GM18909 (cell line): ENCODE results near the gene ITPR1.

Experiments
- ATAC-seq: cut with Tn5 transposase; IDR thresholded peaks from one replicate; pipeline ENCODE4 v1.9.1; 2021; ENCODE audit warnings: mild to moderate bottlenecking; ENCODE audit not compliant: unreplicated experiment, poor library complexity

ITPR1 gene

GRCh38 chr3:4476496-4476895, 16.7 kb upstream of the ITPR1 start:
- ATAC-seq, result no peak

DNA sequence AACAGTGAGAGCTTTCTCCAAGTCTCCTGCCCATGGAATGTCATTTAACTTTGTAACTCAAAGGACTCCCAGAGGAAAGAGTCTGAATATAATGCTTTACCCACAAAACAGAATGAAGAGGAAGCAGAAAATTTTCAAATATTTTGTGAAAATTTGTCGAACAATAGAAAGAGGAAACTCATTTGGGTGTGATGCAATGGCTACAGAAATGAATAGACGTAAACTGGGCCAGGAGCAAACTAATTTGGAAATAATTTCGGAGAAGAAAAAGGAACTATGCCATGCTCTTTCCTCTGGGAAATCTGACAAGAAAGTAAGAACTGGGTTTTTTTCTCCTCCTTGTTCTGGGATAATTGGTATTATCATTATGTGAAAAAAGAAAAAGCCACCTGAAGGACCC, 14.9 kb upstream of the ITPR1 start:
- no peak for ATAC-seq

GRCh38 chr3:4491855-4492207, 1.3 kb upstream of the ITPR1 start:
- no peak for ATAC-seq

DNA sequence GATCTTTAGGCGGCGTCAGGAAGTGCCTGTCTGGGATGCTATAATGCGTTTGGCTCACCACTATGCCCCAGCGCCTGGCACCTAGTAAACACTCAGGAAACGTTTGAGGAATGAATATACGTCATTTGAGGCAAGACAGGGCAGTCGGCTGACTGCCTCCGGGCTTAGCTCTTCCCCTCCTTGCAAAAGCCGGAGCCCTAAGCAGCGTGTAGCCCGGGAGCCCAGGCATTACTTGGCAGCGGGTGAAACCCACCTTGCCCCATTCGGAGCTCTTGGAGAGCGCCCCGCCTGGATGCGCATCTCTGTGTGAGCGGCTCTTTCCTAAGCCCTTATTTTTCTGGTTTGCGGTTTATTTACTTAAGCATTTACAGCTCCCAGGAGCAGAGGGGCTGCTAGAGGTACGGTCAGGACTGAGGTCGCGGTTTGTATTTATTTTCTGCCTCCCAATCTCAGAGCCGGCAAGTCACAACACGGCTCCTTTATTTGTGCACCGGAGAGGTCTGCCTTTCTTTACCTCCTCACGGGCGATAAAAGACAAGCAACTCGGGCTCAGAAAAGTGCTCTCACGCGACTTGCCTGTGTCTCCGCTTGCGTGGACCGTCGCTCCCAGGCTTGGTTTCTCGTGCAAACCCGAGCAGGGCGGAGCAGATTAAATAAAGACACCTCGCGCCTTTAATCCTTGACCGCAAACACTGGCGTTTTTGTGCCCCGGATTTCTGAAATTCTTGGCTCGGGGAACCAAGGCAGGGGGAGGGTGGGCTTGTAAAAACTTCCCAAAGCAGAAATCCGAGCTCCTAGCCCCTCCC, 737 bp upstream of the ITPR1 start:
- no peak for ATAC-seq

GRCh38 chr3:4493941-4494894, 1.1 kb downstream of the ITPR1 start:
- no peak for ATAC-seq

GRCh38 chr3:4494895-4495264, 1.7 kb downstream of the ITPR1 start:
- ATAC-seq, result no peak

DNA sequence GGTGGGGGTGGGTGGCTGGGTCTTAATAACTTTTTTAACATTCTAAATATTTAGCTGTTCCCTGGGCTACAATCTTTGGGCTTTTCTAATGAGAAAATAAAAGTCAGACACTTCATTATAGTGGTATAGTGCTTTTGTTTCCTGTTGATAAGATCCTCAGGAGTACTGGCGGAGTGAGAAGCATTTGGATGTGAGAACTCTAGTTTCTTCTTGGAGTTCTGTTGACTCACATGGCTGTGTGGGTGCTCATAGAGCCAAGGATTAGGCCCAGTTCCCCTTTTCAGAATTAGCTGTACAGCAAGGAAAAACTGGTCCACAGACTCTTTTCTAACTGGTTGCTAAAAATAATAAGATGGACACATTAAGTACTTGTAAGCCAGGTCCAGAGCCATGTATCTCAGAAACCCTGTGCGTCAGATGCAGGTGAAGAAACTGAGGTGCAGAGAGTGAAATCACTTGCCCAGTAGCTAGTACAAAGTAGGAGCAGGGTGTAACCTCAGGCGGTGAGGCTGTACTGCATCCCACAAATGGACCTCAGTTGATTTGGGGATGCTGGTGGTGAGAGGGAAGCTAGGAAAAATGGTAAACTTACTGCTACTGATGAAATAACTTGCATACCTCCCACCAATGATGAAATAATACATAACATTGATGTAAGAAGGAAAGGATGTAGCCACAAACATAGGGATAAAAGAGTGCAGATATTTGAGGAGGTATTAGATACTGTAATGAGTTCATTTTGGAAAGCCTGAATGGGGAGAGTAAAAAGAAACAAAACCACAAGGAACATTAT, 2.3 kb downstream of the ITPR1 start:
- no peak for ATAC-seq

- no peak for ATAC-seq
Measured at GRCh38 chr3:4496087-4496452, 2.9 kb downstream of the ITPR1 start.

- ATAC-seq, result no peak
Measured at GRCh38 chr3:4497005-4497692, 4.0 kb downstream of the ITPR1 start.

GRCh38 chr3:4497843-4498324, 4.7 kb downstream of the ITPR1 start:
- ATAC-seq, result no peak

DNA sequence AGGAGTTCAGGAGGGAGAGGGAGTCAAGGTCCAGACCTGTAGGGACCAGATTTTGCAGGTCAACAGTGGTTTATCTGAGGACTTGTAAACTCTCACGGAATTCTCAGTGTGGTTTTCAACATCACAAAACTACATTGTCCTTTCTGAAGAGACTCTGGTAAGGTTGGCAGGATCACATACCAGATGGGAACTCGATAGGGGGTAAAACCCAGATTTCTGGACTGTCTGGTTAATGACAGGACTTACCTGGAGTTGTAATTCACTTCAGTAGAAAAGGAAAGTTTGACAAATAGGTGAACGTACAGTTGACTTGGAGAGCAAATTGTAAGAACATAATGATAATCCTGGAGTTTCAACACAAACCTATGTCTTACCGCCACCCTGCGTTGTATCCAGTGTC, 5.3 kb downstream of the ITPR1 start:
- no peak for ATAC-seq

DNA sequence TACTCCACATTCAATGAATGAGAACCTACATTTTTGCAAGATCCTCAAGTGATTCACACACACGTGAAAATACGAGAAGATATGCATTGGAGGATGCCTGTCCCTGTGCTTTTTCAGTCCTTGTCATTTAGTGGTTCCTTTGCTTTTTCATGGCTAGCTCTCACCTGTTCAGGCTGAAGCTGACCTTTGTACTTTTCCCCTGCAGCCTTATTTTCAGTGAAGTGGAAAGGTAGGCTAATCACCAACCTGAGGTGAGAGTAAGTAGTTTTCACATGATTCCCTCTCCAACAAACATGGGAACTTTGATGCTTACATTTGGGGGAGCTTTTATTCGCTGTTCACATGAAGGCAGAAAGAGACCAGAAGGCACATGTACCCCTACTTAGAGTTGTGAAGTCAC, 8.3 kb downstream of the ITPR1 start:
- no peak for ATAC-seq

DNA sequence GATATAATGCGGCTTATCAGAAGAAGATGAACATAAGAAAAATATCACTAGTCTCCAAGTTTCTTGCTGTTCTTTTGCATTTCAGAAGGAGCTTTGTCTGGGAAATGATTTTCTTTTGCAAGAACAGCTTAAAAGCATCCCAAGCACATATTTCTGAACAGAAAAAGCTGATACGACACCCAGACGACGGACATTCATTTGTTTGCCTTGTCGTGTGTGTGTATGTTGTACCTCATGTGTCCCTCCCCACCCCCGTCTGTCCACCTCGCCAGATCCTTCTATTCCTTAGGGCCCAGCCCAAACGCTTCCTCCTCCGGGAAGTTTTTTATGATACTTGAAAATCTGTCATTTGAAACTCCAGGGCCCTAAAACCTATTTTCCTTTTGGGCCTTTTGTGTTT, 8.8 kb downstream of the ITPR1 start:
- ATAC-seq, result no peak

GRCh38 chr3:4503050-4503449, 9.9 kb downstream of the ITPR1 start:
- peak; percentile 63 for ATAC-seq

DNA sequence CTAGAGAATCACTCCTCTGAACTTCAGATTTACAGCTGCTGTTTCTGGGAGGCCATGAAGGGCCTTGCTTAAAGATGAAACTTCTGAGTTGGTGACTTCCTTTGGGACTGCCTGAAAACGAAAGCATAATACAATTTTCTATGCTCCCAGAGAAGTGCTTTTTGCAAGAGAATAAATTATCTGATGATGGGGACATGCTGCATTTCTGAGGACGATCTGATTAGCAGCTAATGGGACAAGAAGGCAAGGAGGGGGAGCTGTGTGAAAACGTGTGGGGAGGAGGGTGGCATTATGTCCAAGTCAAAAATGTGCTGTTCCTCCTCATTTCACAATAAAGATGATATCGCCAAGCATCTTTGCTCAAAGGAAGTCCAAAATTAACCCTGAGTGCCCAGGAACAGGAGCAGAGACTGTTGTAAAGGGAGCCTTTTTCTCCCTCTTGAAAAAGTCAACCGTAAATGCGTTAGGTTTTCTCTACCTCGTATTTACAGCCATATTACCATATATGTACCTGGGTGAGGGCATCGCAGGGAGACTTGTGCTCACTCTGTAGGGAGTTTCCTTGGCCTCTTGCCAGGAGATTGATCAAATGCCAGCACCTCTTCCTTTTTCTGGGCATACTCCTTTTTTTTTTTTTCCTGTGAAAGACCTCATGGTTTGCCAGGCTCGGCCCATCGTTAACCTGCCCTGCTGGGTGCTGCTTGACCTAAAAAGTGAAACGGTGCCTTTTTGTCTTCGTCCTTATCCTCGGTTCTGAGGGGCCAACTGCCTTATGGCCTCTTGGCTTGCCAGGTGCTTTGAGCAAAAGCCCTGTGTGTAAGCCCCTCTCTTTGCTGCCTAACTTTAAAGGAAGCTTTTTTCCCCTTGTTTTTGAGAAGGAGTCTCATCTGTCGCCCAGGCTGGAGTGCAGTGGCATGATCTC, 11.5 kb downstream of the ITPR1 start:
- no peak for ATAC-seq

- no peak for ATAC-seq
Measured at GRCh38 chr3:4505688-4506558, 12.8 kb downstream of the ITPR1 start.

GRCh38 chr3:4506559-4507023, 13.4 kb downstream of the ITPR1 start:
- no peak for ATAC-seq

DNA sequence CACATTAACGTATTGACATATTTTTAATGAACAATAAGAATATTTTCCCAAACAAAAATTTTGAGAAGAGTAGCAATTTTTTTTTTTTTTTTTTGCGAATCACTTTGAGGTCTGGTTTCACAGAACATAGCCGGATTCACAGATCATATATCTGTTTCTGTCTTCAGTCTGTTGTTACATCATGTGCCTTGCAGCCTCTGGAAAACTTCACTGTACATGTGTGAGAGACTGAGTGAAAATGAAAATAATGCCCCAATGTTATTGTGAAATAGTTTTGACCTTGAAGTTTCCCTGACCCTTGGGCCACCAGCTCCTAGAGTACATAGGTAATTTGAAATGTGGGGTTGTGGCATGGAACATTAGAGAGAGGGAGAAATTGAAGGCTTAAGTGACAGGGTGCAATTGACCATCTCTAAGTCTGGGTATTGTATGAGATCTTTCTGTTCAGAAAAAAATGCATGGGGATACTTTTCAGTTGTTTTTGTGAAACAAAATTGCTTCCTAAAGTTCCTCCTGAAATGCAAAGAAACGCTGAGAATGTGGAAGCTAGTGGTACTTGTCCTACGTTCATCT, 14.0 kb downstream of the ITPR1 start:
- peak; percentile 26 for ATAC-seq
